CD4-positive, alpha-beta T cell treated with Interleukin-21 for 1 hour (primary cell): Measurements from ENCODE around the gene CYP2C19.
"Not testable (repeated sequence)": the region's sequence is repeated elsewhere in the genome, so short reads cannot be mapped to it uniquely, and the experiment has no call there.

Experiments
- DNase-seq: peaks from one replicate; pipeline ENCODE4 v3.0.0-alpha.2; 2020

The CYP2C19 gene

GRCh38 chr10:94890264-94891022, 128.0 kb downstream of the CYP2C19 start:
- no peak for DNase-seq

DNA sequence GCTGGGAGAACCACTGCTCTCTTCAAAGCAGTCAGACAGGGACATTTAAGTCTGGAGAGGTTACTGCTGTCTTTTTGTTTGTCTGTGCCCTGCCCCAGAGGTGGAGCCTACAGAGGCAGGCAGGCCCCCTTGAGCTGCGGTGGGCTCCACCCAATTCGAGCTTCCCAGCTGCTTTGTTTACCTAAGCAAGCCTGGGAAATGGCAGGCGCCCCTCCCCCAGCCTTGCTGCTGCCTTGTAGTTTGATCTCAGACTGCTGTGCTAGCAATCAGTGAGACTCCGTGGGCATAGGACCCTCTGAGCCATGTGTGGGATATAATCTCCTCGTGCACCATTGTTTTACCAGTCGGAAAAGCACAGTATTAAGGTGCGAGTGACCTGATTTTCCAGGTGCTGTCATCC, 135.9 kb downstream of the CYP2C19 start:
- DNase-seq = not testable (repeated sequence)

- DNase-seq = no peak
Observed at GRCh38 chr10:94902080-94902479, 139.6 kb downstream of the CYP2C19 start.

DNA sequence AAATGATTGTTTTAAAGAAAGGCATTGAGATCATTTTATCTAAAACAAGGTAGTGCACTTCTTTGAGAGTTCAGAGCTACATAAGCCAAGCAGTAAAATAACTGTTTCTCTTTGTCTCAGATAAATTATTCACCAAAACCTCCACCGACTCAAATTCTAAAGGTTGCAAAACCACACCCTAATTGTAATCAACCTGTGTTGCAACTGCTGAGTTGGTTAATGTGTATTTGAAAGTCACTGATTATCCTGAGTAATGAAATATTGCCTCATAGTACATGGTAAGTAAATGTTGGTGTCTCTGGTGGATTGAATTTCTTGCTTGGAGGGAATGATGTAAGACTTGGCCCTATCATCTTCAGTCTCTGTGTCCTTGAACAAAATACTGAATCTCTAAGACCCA, 140.1 kb downstream of the CYP2C19 start:
- no peak for DNase-seq
